Measurements from ENCODE around the gene C1orf210. TPM values are rescaled to one million over a fixed set of nuclear protein-coding genes. Genes with fewer than 3 reads are reported as not detected.

Gene C1orf210
- polyA plus RNA-seq (2011; rRNA removed) (not detected in 2 replicates), polyA minus RNA-seq (2011; rRNA and poly(A)+ RNA removed) (not detected in 2 replicates)

GRCh38 chr1:43285269-43285990 lies at the start of gene C1orf210:
Gene C1orf210 (minus strand): TSS chr1:43285581. CDS start chr1:43283270, 2,311 bp downstream.
- no peak for TF ChIP-seq CTCF (IDR thresholded peaks at IDR 0.05; ENCODE audit: low read depth, low read length)
- Histone ChIP-seq H3K27ac (ENCODE audit: low read depth, low read length) (no peak within 1 kb of the TSS), H3K4me3 (ENCODE audit: low read depth, low read length) (no peak within 1 kb of the TSS), H3K9me3 (ENCODE audit: control insufficient read depth, insufficient read depth, low read length) (no peaks in the 10 kb centered on the region), H3K27me3 (ENCODE audit: control insufficient read depth, insufficient read depth, low read length) (peaks cover 15% of the 10 kb centered on the region)
- POLR2A ChIA-PET = interaction anchor here (0.8 kb wide), 1 partner anchor 73 kb away, joined by 5 read pairs; the partner anchor contains the start of gene CDC20
- CTCF ChIA-PET = interaction anchor here (0.8 kb wide), 1 partner anchor 130 kb away, joined by 3 read pairs; no protein-coding TSS in a partner anchor
- DNase-seq (ENCODE audit: low read depth, low spot score) = no peak

GRCh38 chr1:43334453-43335205 lies 49.2 kb upstream of the C1orf210 start:
- Histone ChIP-seq H3K9me3 (ENCODE audit: control insufficient read depth, insufficient read depth, low read length) (no peaks in the 10 kb centered on the region), H3K27me3 (ENCODE audit: control insufficient read depth, insufficient read depth, low read length) (peaks cover 16% of the 10 kb centered on the region), H3K4me3 (ENCODE audit: low read depth, low read length) (no peak overlapping the region), H3K27ac (ENCODE audit: low read depth, low read length) (no peak overlapping the region)
- CTCF ChIA-PET = no interaction called here
- DNase-seq (ENCODE audit: low read depth, low spot score) = no peak
- no peak for TF ChIP-seq CTCF (IDR thresholded peaks at IDR 0.05; ENCODE audit: low read depth, low read length)
- POLR2A ChIA-PET = no interaction called here

- no peak for TF ChIP-seq CTCF (IDR thresholded peaks at IDR 0.05; ENCODE audit: low read depth, low read length)
- no peak overlapping the region for H3K4me3 ChIP-seq (ENCODE audit: low read depth, low read length)
- H3K9me3 ChIP-seq (ENCODE audit: control insufficient read depth, insufficient read depth, low read length) = peaks cover 3% of the 10 kb centered on the region; the same call in 1 of the 2 replicates
- peaks cover 3% of the 10 kb centered on the region for H3K27me3 ChIP-seq (ENCODE audit: control insufficient read depth, insufficient read depth, low read length)
- no peak overlapping the region for H3K27ac ChIP-seq (ENCODE audit: low read depth, low read length)
- CTCF ChIA-PET = no interaction called here
- POLR2A ChIA-PET = no interaction called here
- no peak for DNase-seq (ENCODE audit: low read depth, low spot score)
Observed at GRCh38 chr1:43331688-43332087, 46.3 kb upstream of the C1orf210 start.

- peak; percentile 39 for DNase-seq (ENCODE audit: low read depth, low spot score)
- CTCF ChIA-PET = no interaction called here
- Histone ChIP-seq H3K27ac (ENCODE audit: low read depth, low read length) (peak overlapping the region; percentile 61), H3K9me3 (ENCODE audit: control insufficient read depth, insufficient read depth, low read length) (peaks cover 7% of the 10 kb centered on the region), H3K4me3 (ENCODE audit: low read depth, low read length) (no peak overlapping the region), H3K27me3 (ENCODE audit: control insufficient read depth, insufficient read depth, low read length) (no peaks in the 10 kb centered on the region)
- TF ChIP-seq CTCF (IDR thresholded peaks at IDR 0.05; ENCODE audit: low read depth, low read length) = no peak
- POLR2A ChIA-PET = no interaction called here
Observed at GRCh38 chr1:43329995-43330751, 44.8 kb upstream of the C1orf210 start.

All from AG04450 (cell line).